Chondrocyte (in vitro differentiated cells): ENCODE measurements around the gene RNF149. TPM values are rescaled to one million over a fixed set of nuclear protein-coding genes. Genes with fewer than 3 reads are reported as not detected.
A peak's percentile ranks its signal among the peaks of the same experiment; 100 is the strongest.

Experiments
- DNase-seq: peaks from one replicate; pipeline ENCODE4 v3.0.0; 2021; ENCODE audit warnings: mixed read lengths, low spot score
- H3K27ac Mint-ChIP-seq: one replicate; pipeline ENCODE4 v1.8.0; 2021; ENCODE audit warnings: mild to moderate bottlenecking, moderate library complexity, mixed read lengths; ENCODE audit not compliant: unreplicated experiment
- H3K27me3 Mint-ChIP-seq: 2 replicates; pipeline ENCODE4 v1.8.0; 2021; ENCODE audit warnings: low read depth, mixed read lengths
- H3K36me3 Mint-ChIP-seq: 2 replicates; pipeline ENCODE4 v1.8.0; 2021; ENCODE audit warnings: low read depth, mixed read lengths
- H3K4me1 Mint-ChIP-seq: 2 replicates; pipeline ENCODE4 v1.8.0; 2021; ENCODE audit warnings: low read depth, mild to moderate bottlenecking, mixed read lengths
- H3K4me3 Mint-ChIP-seq: one replicate; pipeline ENCODE4 v1.8.0; 2021; ENCODE audit warnings: mild to moderate bottlenecking, moderate library complexity, mixed read lengths; ENCODE audit not compliant: unreplicated experiment
- H3K9me3 Mint-ChIP-seq: 2 replicates; pipeline ENCODE4 v1.8.0; 2021; ENCODE audit warnings: low read depth, mixed read lengths
- total RNA-seq: library from RNA; stranded (reverse); gene quantifications from 3 replicates; pipeline ENCODE4 v1.2.1, GENCODE V29; 2021
- TF ChIP-seq, protein P1 (sequence below): fragments of 200-600 bp; sonication (generic); IDR thresholded peaks from 2 replicates; pipeline ENCODE4 v1.5.0; 2021; ENCODE audit warnings: antibody characterized with exemption, mild to moderate bottlenecking, moderate library complexity

The RNF149 gene
- total RNA-seq, 1 donor from 2014 or later = 26.2 TPM

DNA sequence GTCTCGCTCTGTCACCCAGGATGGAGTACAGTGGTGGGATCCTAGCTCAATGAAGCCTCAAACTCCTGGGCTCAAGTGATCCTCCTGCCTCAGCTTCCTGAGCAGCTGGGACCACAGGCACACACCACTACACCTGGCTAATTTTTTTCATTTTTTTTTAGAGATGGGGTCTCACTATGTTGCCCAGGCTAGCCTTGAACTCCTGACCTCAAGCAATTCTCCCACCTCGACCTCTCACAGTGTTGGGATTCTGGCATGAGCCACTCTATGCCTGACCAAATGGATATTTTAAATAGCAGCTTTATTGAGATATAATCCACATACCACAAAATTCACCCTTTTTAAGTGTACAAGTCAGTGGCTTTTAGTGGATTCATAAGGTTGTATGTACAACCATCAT lies 11.1 kb downstream of the RNF149 start:
- no peaks in the 10 kb centered on the region for H3K9me3 Mint-ChIP-seq
- TF ChIP-seq, protein P1, sequence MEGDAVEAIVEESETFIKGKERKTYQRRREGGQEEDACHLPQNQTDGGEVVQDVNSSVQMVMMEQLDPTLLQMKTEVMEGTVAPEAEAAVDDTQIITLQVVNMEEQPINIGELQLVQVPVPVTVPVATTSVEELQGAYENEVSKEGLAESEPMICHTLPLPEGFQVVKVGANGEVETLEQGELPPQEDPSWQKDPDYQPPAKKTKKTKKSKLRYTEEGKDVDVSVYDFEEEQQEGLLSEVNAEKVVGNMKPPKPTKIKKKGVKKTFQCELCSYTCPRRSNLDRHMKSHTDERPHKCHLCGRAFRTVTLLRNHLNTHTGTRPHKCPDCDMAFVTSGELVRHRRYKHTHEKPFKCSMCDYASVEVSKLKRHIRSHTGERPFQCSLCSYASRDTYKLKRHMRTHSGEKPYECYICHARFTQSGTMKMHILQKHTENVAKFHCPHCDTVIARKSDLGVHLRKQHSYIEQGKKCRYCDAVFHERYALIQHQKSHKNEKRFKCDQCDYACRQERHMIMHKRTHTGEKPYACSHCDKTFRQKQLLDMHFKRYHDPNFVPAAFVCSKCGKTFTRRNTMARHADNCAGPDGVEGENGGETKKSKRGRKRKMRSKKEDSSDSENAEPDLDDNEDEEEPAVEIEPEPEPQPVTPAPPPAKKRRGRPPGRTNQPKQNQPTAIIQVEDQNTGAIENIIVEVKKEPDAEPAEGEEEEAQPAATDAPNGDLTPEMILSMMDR = no peak
- peaks cover under 1% of the 10 kb centered on the region for H3K36me3 Mint-ChIP-seq
- no peak overlapping the region for H3K27ac Mint-ChIP-seq
- DNase-seq = no peak
- no peak overlapping the region for H3K4me3 Mint-ChIP-seq
- peaks cover 40% of the 10 kb centered on the region for H3K4me1 Mint-ChIP-seq
- no peaks in the 10 kb centered on the region for H3K27me3 Mint-ChIP-seq

DNA sequence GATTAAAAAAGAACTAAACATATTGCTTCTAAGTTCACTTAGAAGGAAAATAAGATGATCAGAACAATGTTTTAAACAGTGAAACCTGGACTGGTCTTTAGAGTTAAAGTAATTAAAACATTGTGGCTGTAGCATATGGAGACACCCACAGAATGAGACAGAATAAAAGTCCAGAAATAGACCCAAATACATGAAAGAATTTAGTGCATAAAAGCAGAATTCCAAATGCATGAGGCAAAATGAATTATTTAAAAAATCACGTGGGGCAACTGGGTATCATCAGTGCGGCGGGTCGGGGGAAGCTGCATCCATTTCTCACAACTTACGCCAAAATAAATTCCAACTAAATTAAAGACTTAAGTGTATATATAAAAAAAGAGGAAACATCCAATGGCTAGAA lies 12.1 kb downstream of the RNF149 start:
- Mint-ChIP-seq H3K4me3 (no peak overlapping the region), H3K27ac (peak overlapping the region; percentile 46), H3K9me3 (no peaks in the 10 kb centered on the region), H3K4me1 (peaks cover 33% of the 10 kb centered on the region), H3K27me3 (no peaks in the 10 kb centered on the region), H3K36me3 (no peaks in the 10 kb centered on the region)
- TF ChIP-seq, protein P1 = no peak
- no peak for DNase-seq

DNA sequence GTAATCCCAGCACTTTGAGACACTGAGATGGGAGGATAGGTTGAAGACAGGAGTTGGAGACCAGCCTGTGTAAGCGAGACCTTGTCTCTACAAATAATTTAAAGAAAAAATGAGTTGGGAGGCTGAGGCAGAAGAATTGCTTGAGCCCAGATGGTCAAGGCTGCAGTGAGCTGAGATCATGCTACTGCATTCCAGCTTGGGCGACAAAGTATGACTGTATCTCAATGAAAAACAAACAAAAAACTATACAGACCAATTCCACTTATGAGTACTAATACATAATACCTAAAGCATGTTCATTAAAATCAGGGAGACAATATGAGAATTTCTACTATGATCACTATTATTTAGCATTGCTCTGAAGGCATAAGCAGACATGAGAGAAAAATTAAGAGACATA lies 12.6 kb downstream of the RNF149 start:
- Mint-ChIP-seq H3K27me3 (no peaks in the 10 kb centered on the region), H3K4me3 (no peak overlapping the region), H3K4me1 (peaks cover 33% of the 10 kb centered on the region), H3K36me3 (no peaks in the 10 kb centered on the region), H3K27ac (peak overlapping the region; percentile 46), H3K9me3 (no peaks in the 10 kb centered on the region)
- no peak for DNase-seq
- TF ChIP-seq, protein P1 = no peak

DNA sequence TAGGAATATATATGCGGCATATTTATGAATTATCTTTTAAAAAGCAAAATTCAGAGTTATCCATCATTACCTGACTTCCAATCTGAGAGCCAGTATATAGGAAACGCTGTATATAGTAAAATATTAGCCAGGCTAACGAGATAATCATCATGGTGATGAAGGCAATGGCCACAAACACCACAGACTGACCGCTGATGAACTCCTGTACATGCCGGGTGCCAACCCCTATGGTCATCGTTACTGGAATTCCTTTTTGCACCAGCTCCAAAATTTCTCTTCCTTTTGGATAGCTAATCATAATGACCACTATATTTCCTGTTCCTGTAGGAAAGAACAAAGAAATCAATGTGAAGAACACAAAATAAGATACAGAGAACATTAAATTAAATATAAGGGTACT lies 13.6 kb downstream of the RNF149 start:
- Mint-ChIP-seq H3K4me3 (no peak overlapping the region), H3K4me1 (peaks cover 30% of the 10 kb centered on the region), H3K27me3 (no peaks in the 10 kb centered on the region), H3K9me3 (no peaks in the 10 kb centered on the region), H3K27ac (no peak overlapping the region), H3K36me3 (no peaks in the 10 kb centered on the region)
- no peak for DNase-seq
- TF ChIP-seq, protein P1 = no peak

DNA sequence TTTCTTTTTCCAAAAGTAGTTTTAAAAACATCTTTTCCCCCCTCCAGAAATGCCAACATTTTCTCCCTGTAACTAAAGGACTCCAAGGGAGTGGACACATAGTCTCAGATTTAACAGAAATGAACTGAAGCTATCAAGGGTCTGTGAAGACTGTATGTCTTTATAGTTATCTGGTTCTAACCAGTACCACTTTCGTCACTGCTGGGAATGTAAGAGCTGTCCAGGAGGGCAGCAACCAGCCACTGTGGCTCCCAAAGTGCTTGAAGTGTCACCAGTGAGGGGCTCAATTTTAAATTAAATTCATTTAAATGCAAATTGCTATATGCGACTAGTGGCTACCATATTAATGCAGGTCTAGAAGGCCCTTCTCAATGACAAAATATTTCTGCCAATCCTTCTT lies 15.0 kb downstream of the RNF149 start:
- Mint-ChIP-seq H3K27me3 (no peaks in the 10 kb centered on the region), H3K36me3 (no peaks in the 10 kb centered on the region), H3K4me3 (no peak overlapping the region), H3K9me3 (no peaks in the 10 kb centered on the region), H3K27ac (no peak overlapping the region), H3K4me1 (peaks cover 22% of the 10 kb centered on the region)
- no peak for DNase-seq
- TF ChIP-seq, protein P1 = no peak
